Stimulated activated CD8-positive, alpha-beta memory T cell treated with anti-CD3 and anti-CD28 coated beads, Interleukin-2, amount 100 ng/mL, for 48 hours (primary cell): ENCODE measurements around the gene UBALD2.
"Not testable (repeated sequence)": the region's sequence is repeated elsewhere in the genome, so short reads cannot be mapped to it uniquely, and the experiment has no call there.

Experiments used
- DNase-seq, 2 donors: peaks; one replicate each; pipeline ENCODE4 v3.0.0-alpha.2; 2020; ENCODE audit warnings: low read depth in 2 of 2

UBALD2 gene

GRCh38 chr17:76244721-76245120, 20.4 kb upstream of the UBALD2 start:
- DNase-seq, result not testable (repeated sequence)

DNA sequence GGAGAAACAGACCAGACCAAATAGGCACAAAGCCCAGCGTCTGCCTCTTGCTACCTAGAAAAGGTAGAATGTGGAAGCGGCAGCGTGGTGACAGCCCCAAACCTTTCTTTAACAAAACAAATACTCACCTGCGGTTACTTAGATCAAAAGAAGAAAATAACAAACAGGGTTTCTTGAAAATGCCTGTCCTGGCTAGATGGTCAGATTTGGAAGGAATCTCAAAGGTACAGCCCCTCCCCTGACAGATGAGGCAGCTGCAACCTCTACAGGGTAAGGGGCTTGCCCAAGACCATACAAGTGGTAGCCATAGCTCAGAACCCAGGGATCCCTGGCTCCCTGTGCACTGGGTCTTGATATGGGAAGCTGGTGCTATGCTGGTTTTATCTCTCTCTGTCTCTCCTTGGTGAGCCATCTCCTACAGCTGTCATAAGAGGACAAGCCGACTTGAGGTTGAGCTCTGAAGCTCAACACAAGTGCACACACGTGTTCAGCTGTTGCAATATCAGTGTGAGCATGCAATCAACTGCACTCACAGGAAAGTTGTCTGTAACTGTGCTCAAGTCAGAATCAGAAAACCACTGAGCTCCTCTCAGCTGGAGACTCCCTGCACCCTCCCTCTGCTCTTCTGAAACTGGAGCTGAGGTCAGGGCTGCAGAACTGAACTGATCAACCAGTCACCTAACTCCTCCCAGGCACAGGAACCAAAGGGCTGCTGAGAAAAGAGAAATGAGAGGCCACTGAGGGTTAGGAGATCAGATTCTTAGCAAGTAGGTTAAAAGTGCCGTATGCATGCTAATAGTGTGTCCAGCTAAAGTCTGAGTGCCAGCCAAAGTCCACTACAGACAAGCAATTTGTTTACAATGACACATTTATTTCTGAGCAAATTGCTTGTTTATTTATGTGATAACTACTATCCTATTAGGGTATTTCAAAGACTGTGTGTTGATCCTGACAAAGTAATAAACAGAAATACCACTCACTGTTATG, 18.8 kb upstream of the UBALD2 start:
- DNase-seq, result no peak

DNA sequence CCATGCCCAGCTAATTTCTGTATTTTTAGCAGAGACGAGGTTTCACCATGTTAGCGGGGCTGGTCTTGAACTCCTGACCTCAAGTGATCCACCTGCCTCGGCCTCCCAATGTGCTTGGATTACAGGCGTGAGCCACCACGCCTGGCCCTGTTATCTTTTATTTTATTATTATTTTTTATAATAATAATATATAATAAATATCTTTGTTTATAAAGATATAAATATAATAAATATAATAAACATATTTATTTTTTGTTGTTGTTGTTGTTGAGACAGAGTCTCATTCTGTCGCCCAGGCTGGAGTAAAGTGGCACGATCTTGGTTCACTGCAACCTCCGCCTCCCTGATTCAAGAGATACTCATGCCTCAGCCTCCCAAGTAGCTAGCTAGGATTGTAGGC, 17.8 kb upstream of the UBALD2 start:
- DNase-seq, result no peak

DNA sequence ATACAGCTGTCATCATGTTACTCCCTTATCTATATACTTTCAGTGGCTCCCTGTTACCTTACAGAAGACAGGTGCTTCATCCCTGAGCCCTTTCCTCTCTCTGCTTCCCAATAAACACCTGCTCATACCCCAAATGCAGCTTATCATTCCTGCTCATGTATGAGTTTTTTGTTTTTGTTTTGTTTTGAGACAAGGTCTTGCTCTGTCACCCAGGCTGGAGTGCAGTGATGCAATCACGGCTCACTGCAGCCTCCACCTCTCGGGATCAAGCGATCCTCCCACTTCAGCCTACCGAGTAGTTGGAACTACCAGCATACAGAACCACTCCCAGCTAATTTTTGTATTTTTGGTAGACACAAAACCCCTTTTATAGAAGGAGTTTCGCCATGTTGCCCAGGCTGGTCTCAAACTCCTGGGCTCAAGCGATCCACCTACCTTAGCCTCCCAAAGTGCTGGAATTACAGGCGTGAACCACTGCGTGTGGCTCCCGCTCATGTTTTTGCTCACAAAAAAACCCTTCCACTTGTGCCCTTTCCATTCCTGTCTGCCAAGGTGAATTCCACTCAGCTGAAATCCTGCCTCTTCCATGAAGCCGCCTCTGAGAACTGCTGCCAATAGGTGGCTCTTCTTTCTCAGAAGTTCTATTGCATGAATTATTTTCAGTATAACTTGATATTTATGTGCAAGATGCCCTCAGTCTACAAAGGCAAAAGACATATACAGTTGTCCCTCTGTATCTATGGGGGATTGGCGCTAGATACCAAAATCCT, 16.9 kb upstream of the UBALD2 start:
- DNase-seq, result no peak

DNA sequence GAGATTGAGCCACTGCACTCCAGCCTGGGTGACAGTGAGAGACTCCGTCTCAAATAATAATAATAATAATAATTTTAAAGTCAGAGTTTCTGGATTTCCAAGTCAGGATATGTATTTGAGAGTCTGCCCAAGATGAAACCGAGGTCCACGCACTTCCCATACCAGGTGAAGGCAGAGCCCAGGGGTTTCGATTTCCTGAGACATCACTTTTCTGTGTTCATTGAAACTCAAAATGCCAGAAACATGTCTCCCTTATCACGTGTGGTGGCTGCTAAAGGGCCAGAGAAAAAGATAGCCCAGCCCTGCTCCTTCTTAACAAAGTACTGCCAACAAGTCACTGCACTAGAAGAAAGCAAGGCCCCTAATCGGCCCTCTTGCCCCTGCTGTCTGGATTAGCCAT, 15.0 kb upstream of the UBALD2 start:
- DNase-seq, result no peak

DNA sequence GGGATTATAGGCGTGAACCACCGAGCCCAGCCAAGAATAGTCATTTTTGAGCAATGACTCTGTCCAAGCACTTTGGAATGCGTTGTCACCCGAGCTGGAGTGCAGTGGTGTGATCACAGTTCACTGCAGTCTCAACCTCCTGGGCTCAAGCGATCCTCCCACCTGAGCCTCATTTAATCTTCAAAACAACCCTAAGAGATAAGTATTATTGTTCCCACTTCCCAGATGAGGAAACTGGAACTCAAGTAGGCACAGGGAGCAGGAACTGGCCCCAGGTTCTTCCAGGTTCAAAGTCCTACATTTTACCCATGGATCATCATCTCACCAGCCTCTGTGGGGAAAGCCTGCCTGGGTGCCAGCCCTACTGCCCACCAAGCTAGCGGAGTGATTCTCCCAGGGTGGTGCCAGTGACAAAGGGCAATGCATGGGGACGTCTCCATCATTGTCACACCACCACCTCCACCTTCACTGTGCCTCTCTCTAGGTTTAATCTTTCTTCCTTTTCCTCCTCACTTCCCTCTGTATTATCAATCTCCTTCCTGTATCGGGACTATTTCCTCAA, 13.6 kb upstream of the UBALD2 start:
- DNase-seq, result no peak

DNA sequence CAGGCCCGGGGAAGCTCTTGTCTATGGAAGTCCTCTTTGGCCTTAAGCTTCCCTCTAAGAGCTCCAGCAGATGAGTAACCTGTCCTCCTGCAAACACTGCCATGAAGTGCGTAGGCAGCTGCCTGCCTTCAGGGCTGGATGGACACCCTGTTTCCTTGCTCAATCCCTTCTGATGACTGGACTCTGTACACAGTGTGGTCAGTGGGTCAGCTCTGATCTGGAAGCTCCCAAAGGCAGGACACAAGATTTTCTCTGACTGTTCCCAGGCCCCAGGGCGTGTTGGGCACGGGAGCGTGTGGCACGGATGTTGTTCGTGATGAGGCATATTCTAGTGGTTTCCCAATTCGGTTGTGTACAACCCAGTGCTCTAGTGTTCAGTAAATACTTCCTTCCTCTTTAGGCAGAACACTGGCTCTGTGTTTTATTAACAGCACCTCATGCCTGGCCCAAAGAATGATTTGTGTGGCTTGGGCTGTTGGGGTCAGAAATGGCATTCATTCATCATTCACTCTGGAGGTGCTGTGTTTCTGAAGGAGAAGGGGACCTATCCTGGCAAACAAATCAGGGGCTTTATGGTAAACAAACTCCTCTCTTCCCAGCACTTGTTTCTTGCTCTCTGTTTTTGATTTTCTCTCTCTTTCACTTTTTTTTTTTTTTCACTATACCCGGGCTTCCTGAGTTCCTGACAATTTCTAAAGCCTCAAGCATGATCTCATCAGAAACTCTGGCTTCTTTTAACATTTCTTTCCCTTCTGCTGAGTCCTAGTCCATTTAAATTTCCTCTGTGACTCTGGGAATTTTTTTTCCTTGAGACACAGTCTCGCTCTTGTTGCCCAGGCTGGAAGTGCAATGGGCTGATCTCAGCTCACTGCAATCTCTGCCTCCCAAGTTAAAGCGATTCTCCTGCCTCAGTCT, 12.9 kb upstream of the UBALD2 start:
- DNase-seq, result no peak

DNA sequence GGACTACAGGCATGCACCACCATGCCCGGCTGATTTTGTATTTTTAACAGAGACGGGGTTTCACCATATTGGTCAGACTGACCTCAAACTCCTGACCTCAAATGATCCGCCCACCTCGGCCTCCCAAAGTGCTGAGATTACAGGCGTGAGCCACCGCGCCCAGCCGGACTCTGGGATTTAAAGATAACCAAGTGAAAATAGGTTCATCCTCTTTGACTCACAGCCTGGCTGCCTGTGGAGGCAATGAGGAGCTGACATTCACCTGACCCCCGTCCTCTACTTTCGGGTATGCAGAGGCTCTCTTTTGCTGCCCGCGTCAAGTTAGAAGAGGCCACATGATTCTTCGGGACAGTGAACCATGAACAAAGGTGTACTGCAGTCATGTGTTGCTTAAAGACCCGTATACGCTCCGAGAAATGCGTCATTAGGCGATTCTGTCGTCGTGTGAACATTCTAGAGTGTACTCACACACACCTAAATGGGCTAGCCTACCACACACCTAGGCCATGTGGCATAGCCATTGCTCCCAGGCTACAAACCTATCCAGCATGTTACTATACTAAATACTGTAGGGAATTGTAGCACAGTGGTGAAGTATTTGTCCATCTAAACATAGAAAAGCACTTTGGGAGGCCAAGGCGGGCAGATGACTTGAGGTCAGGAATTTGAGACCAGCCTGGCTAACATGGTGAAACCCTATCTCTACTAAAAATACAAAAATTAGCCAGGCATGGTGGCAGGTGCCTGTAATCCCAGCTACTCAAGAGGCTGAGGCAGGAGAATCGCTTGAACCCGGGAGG, 12.0 kb upstream of the UBALD2 start:
- not testable (repeated sequence) for DNase-seq

DNA sequence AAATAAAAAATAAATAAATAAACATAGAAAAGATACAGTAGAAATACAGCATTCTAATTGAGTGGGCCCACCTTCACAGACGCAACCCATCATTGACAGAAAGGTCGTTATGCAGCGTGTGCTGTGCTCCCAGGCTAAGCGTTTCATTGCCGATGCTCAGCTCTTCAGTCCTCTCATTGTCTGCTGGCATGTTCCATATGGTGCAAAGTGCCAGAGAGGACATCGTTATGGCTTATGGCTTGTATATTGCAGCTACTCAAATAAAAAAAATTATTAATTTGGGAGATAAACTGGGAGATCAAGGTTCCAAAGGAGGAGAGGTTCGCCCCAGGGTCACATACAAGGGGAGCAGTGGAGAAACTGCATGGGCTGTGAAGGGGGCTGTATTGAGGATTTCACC, 11.3 kb upstream of the UBALD2 start:
- no peak for DNase-seq

DNA sequence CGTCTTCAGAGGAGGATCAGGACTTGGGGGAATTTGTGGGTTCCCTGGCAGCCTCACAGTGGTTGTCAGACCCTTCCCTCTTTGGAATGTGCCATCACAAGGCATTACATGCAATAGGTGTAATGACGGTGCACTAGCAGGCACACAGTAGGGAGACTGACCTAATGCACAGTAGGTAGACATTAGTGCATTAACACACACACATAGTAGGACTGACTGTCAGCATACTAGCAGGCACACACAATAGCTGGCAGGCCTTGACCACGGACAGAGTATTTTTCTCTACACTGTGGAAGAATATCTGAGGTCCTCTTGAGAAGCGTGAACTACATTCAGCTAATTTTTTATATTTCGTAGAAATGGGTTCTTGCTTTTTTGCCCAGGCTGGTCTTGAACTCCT, 10.9 kb upstream of the UBALD2 start:
- DNase-seq, result no peak

GRCh38 chr17:76255801-76256429, 9.2 kb upstream of the UBALD2 start:
- no peak for DNase-seq

DNA sequence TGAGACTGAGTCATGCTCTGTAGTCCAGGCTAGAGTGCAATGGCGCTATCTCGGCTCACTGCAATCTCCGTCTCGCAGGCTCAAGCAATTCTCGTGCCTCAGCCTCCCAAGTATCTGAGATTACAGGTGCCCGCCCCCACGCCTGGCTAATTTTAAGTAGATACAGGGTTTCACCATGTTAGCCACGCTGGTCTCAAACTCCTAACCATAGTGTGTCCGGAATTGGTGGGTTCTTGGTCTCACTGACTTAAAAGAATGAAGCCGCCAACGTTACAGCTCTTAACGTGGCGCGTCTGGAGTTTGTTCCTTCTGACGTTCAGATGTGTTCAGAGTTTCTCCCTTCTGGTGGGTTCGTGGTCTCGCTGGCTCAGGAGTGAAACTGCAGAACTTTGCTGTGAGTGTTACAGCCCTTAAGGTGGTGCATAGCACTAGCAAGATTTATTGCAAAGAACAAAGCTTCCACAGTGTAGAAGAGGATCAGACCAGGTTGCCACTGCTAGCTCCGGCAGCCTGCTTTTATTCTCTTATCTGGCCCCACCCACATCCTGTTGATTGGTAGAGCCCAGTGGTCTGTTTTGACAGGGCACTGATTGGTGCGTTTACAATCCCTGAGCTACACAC, 8.6 kb upstream of the UBALD2 start:
- not testable (repeated sequence) for DNase-seq

DNA sequence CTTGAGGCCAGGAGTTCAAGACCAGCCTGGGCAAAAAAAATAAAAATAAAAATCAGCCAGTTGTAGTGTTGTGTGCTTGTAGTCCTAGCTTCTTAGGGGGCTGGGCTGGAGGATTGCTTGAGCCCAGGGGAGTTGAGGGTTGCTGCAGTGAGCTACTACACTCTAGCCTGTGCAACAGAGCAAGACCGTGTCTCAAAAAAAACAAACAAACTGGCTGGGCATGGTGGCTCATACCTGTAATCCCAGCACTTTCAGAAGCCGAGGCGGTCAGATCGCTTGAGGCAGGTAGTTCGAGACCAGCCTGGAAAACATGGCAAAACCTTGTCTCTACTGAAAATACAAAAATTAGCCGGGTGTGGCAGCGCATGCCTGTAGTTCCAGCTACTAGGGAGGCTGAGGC, 4.9 kb upstream of the UBALD2 start:
- no peak for DNase-seq

- no peak for DNase-seq
Measured at GRCh38 chr17:76260669-76261068, 4.5 kb upstream of the UBALD2 start.

- DNase-seq, result no peak
Measured at GRCh38 chr17:76261421-76262215, 3.5 kb upstream of the UBALD2 start.

DNA sequence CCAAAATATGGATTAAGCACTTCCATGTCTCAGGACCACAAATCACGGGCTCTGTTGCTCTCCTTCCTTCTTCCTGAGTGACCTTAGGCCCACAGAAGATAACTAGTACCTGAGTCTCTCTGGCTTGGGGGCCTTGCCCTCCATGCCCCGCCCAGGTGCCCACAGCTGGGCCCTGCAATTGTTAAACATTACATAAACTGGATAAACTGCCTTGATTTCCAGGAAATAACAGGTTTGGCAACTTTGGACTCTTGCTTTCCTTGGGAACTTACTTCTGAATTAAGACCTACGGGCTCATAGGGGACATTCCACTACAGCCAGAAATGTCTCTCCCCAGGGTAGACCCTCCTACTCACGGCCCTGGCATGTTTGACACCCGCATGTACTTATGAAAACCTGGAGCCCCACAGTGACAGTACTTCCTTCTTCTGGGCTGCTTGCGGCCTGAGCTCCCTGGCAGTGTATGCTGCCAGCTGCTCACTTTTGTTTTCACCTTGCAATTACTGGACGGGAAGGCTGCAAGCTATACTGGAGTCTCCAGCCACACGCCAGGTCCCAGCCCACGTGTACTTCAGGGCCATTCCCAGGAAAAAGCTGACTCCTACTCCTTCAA, 2.3 kb upstream of the UBALD2 start:
- DNase-seq, result no peak

DNA sequence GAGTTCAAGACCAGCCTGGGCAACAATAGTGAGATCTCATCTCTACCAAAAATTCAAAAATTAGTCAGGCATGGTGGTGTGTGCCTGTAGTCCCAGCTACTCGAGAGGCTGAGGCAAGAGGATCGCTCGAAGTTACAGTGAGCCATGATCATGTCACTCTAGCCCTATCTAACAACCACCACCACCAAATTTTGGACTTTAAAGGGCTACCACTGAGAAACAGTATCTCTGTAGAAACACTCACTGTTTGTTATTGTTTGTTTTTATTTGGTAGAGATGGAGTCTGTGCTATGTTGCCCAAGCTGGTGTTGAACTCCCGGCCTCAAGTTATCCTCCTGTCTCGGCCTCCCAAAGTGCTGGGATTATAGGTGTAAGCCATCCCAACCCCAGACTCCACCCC, 1.3 kb upstream of the UBALD2 start:
- no peak for DNase-seq

- no peak for DNase-seq
Measured at GRCh38 chr17:76264425-76264754, 758 bp upstream of the UBALD2 start.
